Fibroblast of lung (primary cell): Measurements from ENCODE around the gene HHLA2. TPM values are rescaled to one million over a fixed set of nuclear protein-coding genes. Genes with fewer than 3 reads are reported as not detected.

Source experiments
- DNase-seq, 2 donors: peaks; one replicate each; pipeline versions ENCODE4 v3.0.0 to v3.0.0-alpha.2; 2010; ENCODE audit warnings: low read depth in 2 of 2
- H2AFZ ChIP-seq: 2 replicates; pipeline ENCODE4 v1.5.1; 2012; ENCODE audit warnings: low read length, control low read depth, inconsistent platforms
- H3K27ac ChIP-seq: 2 replicates; pipeline ENCODE4 v1.5.1; 2011; ENCODE audit warnings: low read length, control low read depth; ENCODE audit not compliant: insufficient read depth
- H3K27me3 ChIP-seq: 2 replicates; pipeline ENCODE4 v1.5.1; 2011; ENCODE audit warnings: mild to moderate bottlenecking, low read length; ENCODE audit not compliant: control insufficient read depth, insufficient read depth
- H3K36me3 ChIP-seq: 2 replicates; pipeline ENCODE4 v1.5.1; 2011; ENCODE audit warnings: low read length; ENCODE audit not compliant: control insufficient read depth, insufficient read depth
- H3K4me1 ChIP-seq: 2 replicates; pipeline ENCODE4 v1.5.1; 2011; ENCODE audit warnings: low read length; ENCODE audit not compliant: control insufficient read depth, insufficient read depth; ENCODE audit errors: extremely low read depth
- H3K4me2 ChIP-seq: 2 replicates; pipeline ENCODE4 v1.5.1; 2011; ENCODE audit warnings: low read length, control low read depth; ENCODE audit not compliant: insufficient read depth; ENCODE audit errors: extremely low read depth
- H3K4me3 ChIP-seq, 4 experiments: fragments of 200-600 bp in 1 of 4; sonication (generic) in 1 of 4; replicated peaks in 1 of 4; 2 replicates each; pipeline ENCODE4 v1.5.1; 2011 to 2016; ENCODE audit warnings: low read length in 4 of 4, low read depth in 3 of 4, mild to moderate bottlenecking in 3 of 4, control low read depth in 2 of 4, inconsistent platforms in 1 of 4, mixed read lengths in 1 of 4; ENCODE audit not compliant: insufficient read depth in 1 of 4; ENCODE audit errors: control extremely low read depth in 1 of 4
- H3K79me2 ChIP-seq: 2 replicates; pipeline ENCODE4 v1.5.1; 2012; ENCODE audit warnings: mild to moderate bottlenecking, low read length, inconsistent platforms; ENCODE audit not compliant: control insufficient read depth, insufficient read depth
- H3K9ac ChIP-seq: 2 replicates; pipeline ENCODE4 v1.5.1; 2011; ENCODE audit warnings: mild to moderate bottlenecking, low read length, control low read depth; ENCODE audit not compliant: insufficient read depth
- H3K9me3 ChIP-seq: 2 replicates; pipeline ENCODE4 v1.5.1; 2012; ENCODE audit warnings: low read depth, low read length; ENCODE audit not compliant: control insufficient read depth, insufficient read depth
- H4K20me1 ChIP-seq: 2 replicates; pipeline ENCODE4 v1.5.1; 2011; ENCODE audit warnings: low read length; ENCODE audit not compliant: control insufficient read depth, insufficient read depth; ENCODE audit errors: extremely low read depth
- CTCF ChIP-seq, 2 donors: IDR thresholded peaks in 1 of 2; conservative IDR thresholded peaks in 1 of 2; 1 replicate in 1 of 2; 2 replicates in 1 of 2; pipeline ENCODE4 v1.5.1; 2011 to 2012; ENCODE audit warnings: low read length in 2 of 2, control low read depth in 1 of 2, inconsistent platforms in 1 of 2, low read depth in 1 of 2, mild to moderate bottlenecking in 1 of 2
- EZH2 ChIP-seq: IDR thresholded peaks from 2 replicates; pipeline ENCODE4 v1.5.1; 2012; ENCODE audit warnings: low read length, control low read depth, mild to moderate bottlenecking; ENCODE audit errors: missing control alignments
- polyA plus RNA-seq, 2 donors: library from polyadenylated mRNA; depleted of rRNA in 1 of 2; stranded (reverse) in 1 of 2; unstranded in 1 of 2; fragments of >200 nt; gene quantifications; 2 replicates each; pipeline ENCODE4 v1.2.1, GENCODE V29; 2011 to 2012; ENCODE audit warnings: missing spikeins in 1 of 2
- total RNA-seq: library from RNA; depleted of rRNA; stranded (reverse); fragments of >200 nt; gene quantifications from 2 replicates; pipeline ENCODE4 v1.2.1, GENCODE V29; 2014

HHLA2 gene
- total and polyA plus RNA-seq, 2 donors (not counting 1 experiment from before 2014, with no cell fraction given), result not detected

- no peak overlapping the region for H3K4me2 ChIP-seq
- H3K36me3 ChIP-seq, result no peaks in the 10 kb centered on the region
- DNase-seq, result no peak
- TF ChIP-seq EZH2, result no peak
- TF ChIP-seq CTCF (conservative IDR thresholded peaks at IDR 0.05 in 1 of 2, IDR thresholded peaks at IDR 0.05 in 1 of 2; ENCODE audit: low read depth in 1 of 2, low read length in 2 of 2), result no peak
- no peaks in the 10 kb centered on the region for H3K27me3 ChIP-seq
- H3K79me2 ChIP-seq, result no peaks in the 10 kb centered on the region
- H3K4me3 ChIP-seq, result no peak overlapping the region
- no peaks in the 10 kb centered on the region for H4K20me1 ChIP-seq
- no peaks in the 10 kb centered on the region for H3K9me3 ChIP-seq
- no peak overlapping the region for H3K27ac ChIP-seq
- no peak overlapping the region for H2AFZ ChIP-seq
- no peaks in the 10 kb centered on the region for H3K4me1 ChIP-seq
- no peak overlapping the region for H3K9ac ChIP-seq
Measured at GRCh38 chr3:108407886-108408285, 111.5 kb downstream of the HHLA2 start.

- H3K79me2 ChIP-seq, result no peaks in the 10 kb centered on the region
- no peaks in the 10 kb centered on the region for H4K20me1 ChIP-seq
- H3K4me2 ChIP-seq, result no peak overlapping the region
- H3K4me1 ChIP-seq, result no peaks in the 10 kb centered on the region
- H3K27ac ChIP-seq, result no peak overlapping the region
- H3K36me3 ChIP-seq, result no peaks in the 10 kb centered on the region
- H3K9me3 ChIP-seq, result no peaks in the 10 kb centered on the region
- H3K9ac ChIP-seq, result no peak overlapping the region
- H2AFZ ChIP-seq, result no peak overlapping the region
- DNase-seq, result no peak
- no peak for TF ChIP-seq EZH2
- TF ChIP-seq CTCF (conservative IDR thresholded peaks at IDR 0.05 in 1 of 2, IDR thresholded peaks at IDR 0.05 in 1 of 2; ENCODE audit: low read depth in 1 of 2, low read length in 2 of 2), result no peak
- H3K27me3 ChIP-seq, result no peaks in the 10 kb centered on the region
- no peak overlapping the region for H3K4me3 ChIP-seq
Measured at GRCh38 chr3:108408883-108409799, 112.8 kb downstream of the HHLA2 start.

- no peak for DNase-seq
- Histone ChIP-seq H3K9me3 (no peaks in the 10 kb centered on the region), H3K79me2 (no peaks in the 10 kb centered on the region), H3K4me1 (no peaks in the 10 kb centered on the region), H3K4me3 (no peak overlapping the region), H3K4me2 (no peak overlapping the region), H4K20me1 (no peaks in the 10 kb centered on the region), H3K27ac (no peak overlapping the region), H3K9ac (no peak overlapping the region), H3K36me3 (no peaks in the 10 kb centered on the region), H3K27me3 (no peaks in the 10 kb centered on the region), H2AFZ (no peak overlapping the region)
- TF ChIP-seq CTCF (conservative IDR thresholded peaks at IDR 0.05 in 1 of 2, IDR thresholded peaks at IDR 0.05 in 1 of 2; ENCODE audit: low read depth in 1 of 2, low read length in 2 of 2), result no peak
- no peak for TF ChIP-seq EZH2
Measured at GRCh38 chr3:108409800-108410178, 113.4 kb downstream of the HHLA2 start.
